ENCODE data around the gene H2BK1.

The H2BK1 gene

GRCh38 chr7:151174246-151175046 is 35.8 kb downstream of the H2BK1 start:
- Histone ChIP-seq H3K4me3 (ENCODE audit: low read depth in 1 of 5, low read length in 5 of 5) (no peak overlapping the region), H3K4me1 (ENCODE audit: control insufficient read depth in 5 of 5, insufficient read depth in 5 of 5, low read length in 5 of 5) (peaks cover 0 to 5% (median 2%) of the 10 kb centered on the region in 5 donors), H3K27me3 (ENCODE audit: control insufficient read depth in 5 of 5, insufficient read depth in 4 of 5, low read length in 5 of 5) (peaks cover 14 to 36% (median 27%) of the 10 kb centered on the region in 5 donors), H3K9me3 (ENCODE audit: control insufficient read depth in 5 of 5, low read length in 5 of 5) (no peaks in the 10 kb centered on the region), H3K9ac (ENCODE audit: low read length in 5 of 5) (no peak overlapping the region), H3K36me3 (ENCODE audit: control insufficient read depth in 5 of 5, insufficient read depth in 5 of 5, low read length in 5 of 5) (no peaks in the 10 kb centered on the region), H3K27ac (ENCODE audit: low read depth, low read length) (no peak overlapping the region)

GRCh38 chr7:151173386-151174245 is 36.7 kb downstream of the H2BK1 start:
- H3K9me3 ChIP-seq (ENCODE audit: control insufficient read depth in 5 of 5, low read length in 5 of 5): no peaks in the 10 kb centered on the region
- H3K4me1 ChIP-seq (ENCODE audit: control insufficient read depth in 5 of 5, insufficient read depth in 5 of 5, low read length in 5 of 5): peaks cover 0 to 5% (median 2%) of the 10 kb centered on the region in 5 donors
- no peak overlapping the region for H3K9ac ChIP-seq (ENCODE audit: low read length in 5 of 5)
- peaks cover 17 to 36% (median 27%) of the 10 kb centered on the region in 5 donors for H3K27me3 ChIP-seq (ENCODE audit: control insufficient read depth in 5 of 5, insufficient read depth in 4 of 5, low read length in 5 of 5)
- no peak overlapping the region for H3K4me3 ChIP-seq (ENCODE audit: low read depth in 1 of 5, low read length in 5 of 5)
- H3K27ac ChIP-seq (ENCODE audit: low read depth, low read length): no peak overlapping the region
- H3K36me3 ChIP-seq (ENCODE audit: control insufficient read depth in 5 of 5, insufficient read depth in 5 of 5, low read length in 5 of 5): no peaks in the 10 kb centered on the region

- Histone ChIP-seq H3K27me3 (ENCODE audit: control insufficient read depth in 5 of 5, insufficient read depth in 4 of 5, low read length in 5 of 5) (peaks cover 20 to 38% (median 33%) of the 10 kb centered on the region in 5 donors), H3K4me1 (ENCODE audit: control insufficient read depth in 5 of 5, insufficient read depth in 5 of 5, low read length in 5 of 5) (peaks cover 0 to 14% (median 9%) of the 10 kb centered on the region in 5 donors)
Measured at GRCh38 chr7:151172273-151173141, 37.8 kb downstream of the H2BK1 start.

GRCh38 chr7:151168787-151169162 is 41.5 kb downstream of the H2BK1 start:
- no peak overlapping the region for H3K9ac ChIP-seq (ENCODE audit: low read length in 5 of 5)
- H3K27me3 ChIP-seq (ENCODE audit: control insufficient read depth in 5 of 5, insufficient read depth in 4 of 5, low read length in 5 of 5): peaks cover 25 to 52% (median 34%) of the 10 kb centered on the region in 5 donors
- no peaks in the 10 kb centered on the region for H3K36me3 ChIP-seq (ENCODE audit: control insufficient read depth in 5 of 5, insufficient read depth in 5 of 5, low read length in 5 of 5)
- H3K9me3 ChIP-seq (ENCODE audit: control insufficient read depth in 5 of 5, low read length in 5 of 5): no peaks in the 10 kb centered on the region
- H3K27ac ChIP-seq (ENCODE audit: low read depth, low read length): no peak overlapping the region
- H3K4me3 ChIP-seq (ENCODE audit: low read depth in 1 of 5, low read length in 5 of 5): no peak overlapping the region
- H3K4me1 ChIP-seq (ENCODE audit: control insufficient read depth in 5 of 5, insufficient read depth in 5 of 5, low read length in 5 of 5): peaks cover 0 to 19% (median 17%) of the 10 kb centered on the region in 5 donors

More at GRCh38 chr7:151172273-151173141, 37.8 kb downstream of the H2BK1 start:
- H3K4me3 ChIP-seq (ENCODE audit: low read depth in 1 of 5, low read length in 5 of 5): no peak overlapping the region
- H3K9ac ChIP-seq (ENCODE audit: low read length in 5 of 5): no peak overlapping the region
- H3K27ac ChIP-seq (ENCODE audit: low read depth, low read length): no peak overlapping the region
- H3K9me3 ChIP-seq (ENCODE audit: control insufficient read depth in 5 of 5, low read length in 5 of 5): no peaks in the 10 kb centered on the region
- H3K36me3 ChIP-seq (ENCODE audit: control insufficient read depth in 5 of 5, insufficient read depth in 5 of 5, low read length in 5 of 5): no peaks in the 10 kb centered on the region

GRCh38 chr7:151168003-151168786 is 42.1 kb downstream of the H2BK1 start:
- Histone ChIP-seq H3K9ac (ENCODE audit: low read length in 5 of 5) (no peak overlapping the region), H3K27me3 (ENCODE audit: control insufficient read depth in 5 of 5, insufficient read depth in 4 of 5, low read length in 5 of 5) (peaks cover 21 to 47% (median 28%) of the 10 kb centered on the region in 5 donors)

GRCh38 chr7:151167197-151167961 is 42.9 kb downstream of the H2BK1 start, which contains the start of gene GBX1:
Gene GBX1, minus strand, starts transcription at chr7:151167694. Its CDS starts 146 bp downstream, at chr7:151167548.
- peaks cover 0 to 19% (median 17%) of the 10 kb centered on the region in 5 donors for H3K4me1 ChIP-seq (ENCODE audit: control insufficient read depth in 5 of 5, insufficient read depth in 5 of 5, low read length in 5 of 5)
- H3K4me3 ChIP-seq (ENCODE audit: low read depth in 1 of 5, low read length in 5 of 5): peak within 1 kb of the TSS in 4 of 5 donors; percentile 39 to 65 (median 56)
- H3K9me3 ChIP-seq (ENCODE audit: control insufficient read depth in 5 of 5, low read length in 5 of 5): no peaks in the 10 kb centered on the region
- peaks cover 19 to 43% (median 29%) of the 10 kb centered on the region in 5 donors for H3K27me3 ChIP-seq (ENCODE audit: control insufficient read depth in 5 of 5, insufficient read depth in 4 of 5, low read length in 5 of 5)
- H3K36me3 ChIP-seq (ENCODE audit: control insufficient read depth in 5 of 5, insufficient read depth in 5 of 5, low read length in 5 of 5): no peaks in the 10 kb centered on the region
- no peak within 1 kb of the TSS for H3K27ac ChIP-seq (ENCODE audit: low read depth, low read length)
- H3K9ac ChIP-seq (ENCODE audit: low read length in 5 of 5): no peak within 1 kb of the TSS

More at GRCh38 chr7:151168003-151168786, 42.1 kb downstream of the H2BK1 start:
- Histone ChIP-seq H3K4me1 (ENCODE audit: control insufficient read depth in 5 of 5, insufficient read depth in 5 of 5, low read length in 5 of 5) (peaks cover 0 to 19% (median 17%) of the 10 kb centered on the region in 5 donors), H3K4me3 (ENCODE audit: low read depth in 1 of 5, low read length in 5 of 5) (peak overlapping the region in 4 of 5 donors; percentile 39 to 65 (median 56)), H3K27ac (ENCODE audit: low read depth, low read length) (no peak overlapping the region), H3K9me3 (ENCODE audit: control insufficient read depth in 5 of 5, low read length in 5 of 5) (no peaks in the 10 kb centered on the region), H3K36me3 (ENCODE audit: control insufficient read depth in 5 of 5, insufficient read depth in 5 of 5, low read length in 5 of 5) (no peaks in the 10 kb centered on the region)

- H3K36me3 ChIP-seq (ENCODE audit: control insufficient read depth in 5 of 5, insufficient read depth in 5 of 5, low read length in 5 of 5): no peaks in the 10 kb centered on the region
- peak overlapping the region in 3 of 5 donors; percentile 38 to 65 (median 47) for H3K4me3 ChIP-seq (ENCODE audit: low read depth in 1 of 5, low read length in 5 of 5)
- H3K9me3 ChIP-seq (ENCODE audit: control insufficient read depth in 5 of 5, low read length in 5 of 5): no peaks in the 10 kb centered on the region
- H3K9ac ChIP-seq (ENCODE audit: low read length in 5 of 5): no peak overlapping the region
- peaks cover 19 to 43% (median 29%) of the 10 kb centered on the region in 5 donors for H3K27me3 ChIP-seq (ENCODE audit: control insufficient read depth in 5 of 5, insufficient read depth in 4 of 5, low read length in 5 of 5)
- peaks cover 0 to 19% (median 17%) of the 10 kb centered on the region in 5 donors for H3K4me1 ChIP-seq (ENCODE audit: control insufficient read depth in 5 of 5, insufficient read depth in 5 of 5, low read length in 5 of 5)
- H3K27ac ChIP-seq (ENCODE audit: low read depth, low read length): no peak overlapping the region
Measured at GRCh38 chr7:151166629-151167196, 43.6 kb downstream of the H2BK1 start.

GRCh38 chr7:151161757-151162156 is 48.5 kb downstream of the H2BK1 start:
- peaks cover 0 to 4% (median 3%) of the 10 kb centered on the region in 5 donors for H3K4me1 ChIP-seq (ENCODE audit: control insufficient read depth in 5 of 5, insufficient read depth in 5 of 5, low read length in 5 of 5)
- H3K36me3 ChIP-seq (ENCODE audit: control insufficient read depth in 5 of 5, insufficient read depth in 5 of 5, low read length in 5 of 5): no peaks in the 10 kb centered on the region
- no peak overlapping the region for H3K27ac ChIP-seq (ENCODE audit: low read depth, low read length)
- H3K4me3 ChIP-seq (ENCODE audit: low read depth in 1 of 5, low read length in 5 of 5): no peak overlapping the region
- no peak overlapping the region for H3K9ac ChIP-seq (ENCODE audit: low read length in 5 of 5)
- H3K9me3 ChIP-seq (ENCODE audit: control insufficient read depth in 5 of 5, low read length in 5 of 5): no peaks in the 10 kb centered on the region
- H3K27me3 ChIP-seq (ENCODE audit: control insufficient read depth in 5 of 5, insufficient read depth in 4 of 5, low read length in 5 of 5): peaks cover 14 to 26% (median 23%) of the 10 kb centered on the region in 5 donors

Data from subcutaneous abdominal adipose tissue (tissue), 5 donors.